GM13977 (cell line): ENCODE measurements around the gene PUM1.

Experiments used
- DNase-seq: peaks from one replicate; pipeline ENCODE4 v3.0.0; 2012; ENCODE audit warnings: low spot score
- CTCF ChIP-seq: IDR thresholded peaks from 2 replicates; pipeline ENCODE4 v1.5.1; 2012; ENCODE audit warnings: mild to moderate bottlenecking, control low read depth; ENCODE audit not compliant: insufficient read depth; ENCODE audit errors: extremely low read depth, missing control alignments
- in situ Hi-C: fragments of 300-500 bp; cut with MboI; formaldehyde crosslinking; loops from one replicate; pipeline ENCODE4 v1.12.0; 2022; ENCODE audit warnings: low sequenced_read_pairs, low pct_unique_long_range_greater_than_20kb, mixed read lengths, inconsistent platforms; ENCODE audit not compliant: unreplicated experiment

PUM1 gene

GRCh38 chr1:31006747-31007146 is 58.8 kb downstream of the PUM1 start:
- DNase-seq, result no peak
- no peak for TF ChIP-seq CTCF
- in situ Hi-C loops, result no loop called here

DNA sequence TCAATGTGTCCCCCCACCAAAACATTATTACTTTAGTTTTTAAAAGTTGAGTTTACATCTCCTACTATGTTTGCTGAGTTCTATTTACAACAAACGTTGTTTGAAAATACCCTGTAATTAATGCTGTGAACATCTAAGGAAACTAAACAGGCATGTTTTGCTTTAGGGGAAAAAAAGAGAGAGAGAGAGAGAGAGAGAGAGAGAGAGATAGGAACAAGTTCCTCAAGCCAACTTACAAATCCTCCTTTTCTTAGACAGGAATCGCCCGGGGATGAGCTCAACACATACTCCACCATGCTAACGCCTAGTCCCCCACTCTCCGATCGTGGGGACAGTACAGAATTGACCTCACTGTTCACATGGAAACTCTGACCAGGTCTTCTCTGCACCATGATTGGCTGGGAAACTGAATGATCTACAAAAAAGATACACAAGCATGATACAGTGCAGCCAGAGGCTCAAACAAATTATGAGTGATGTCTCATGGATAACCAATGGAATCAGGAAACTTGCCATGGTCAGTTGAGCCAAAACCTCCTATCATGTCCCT is 59.8 kb downstream of the PUM1 start:
- DNase-seq, result no peak
- no peak for TF ChIP-seq CTCF
- in situ Hi-C loops, result no loop called here

DNA sequence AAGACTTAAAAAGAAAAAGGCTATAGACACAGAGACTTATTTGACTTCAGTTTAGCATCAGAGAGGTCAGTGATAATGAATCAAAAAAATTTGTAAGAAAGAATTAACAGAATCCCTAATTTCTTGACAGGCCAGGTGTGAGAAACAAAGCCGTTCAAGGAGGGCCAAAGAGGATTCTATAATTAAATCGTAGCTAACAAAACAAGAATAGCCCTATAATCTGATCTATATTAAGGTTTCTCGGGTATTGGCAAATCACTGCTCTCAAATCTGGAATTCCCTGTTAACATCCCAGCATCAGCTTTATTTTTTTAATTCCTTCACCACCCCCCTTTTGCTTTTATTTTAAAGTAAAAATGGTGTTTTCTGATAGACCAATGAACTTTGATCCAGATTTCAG is 60.3 kb downstream of the PUM1 start:
- no peak for TF ChIP-seq CTCF
- no peak for DNase-seq
- in situ Hi-C loops, result no loop called here

DNA sequence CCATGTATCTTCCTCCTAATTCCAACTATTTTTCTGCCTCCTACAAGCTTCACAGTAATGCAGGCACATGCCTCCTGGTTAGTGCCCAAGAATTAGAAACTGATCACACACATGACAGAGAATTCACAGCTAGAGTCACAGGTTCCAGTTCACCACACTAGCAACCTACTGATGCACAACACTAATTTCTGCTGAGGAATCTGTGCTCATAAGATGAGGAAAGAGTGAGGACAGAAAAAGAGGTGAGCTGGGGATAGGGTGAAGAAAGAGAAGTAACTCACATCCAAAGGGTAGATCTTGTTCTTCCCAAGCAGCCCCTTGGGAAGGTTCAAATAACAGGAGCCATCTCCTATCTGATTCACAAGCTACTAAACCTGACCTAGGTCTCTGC is 61.3 kb downstream of the PUM1 start:
- in situ Hi-C loops, result no loop called here
- DNase-seq, result no peak
- no peak for TF ChIP-seq CTCF

DNA sequence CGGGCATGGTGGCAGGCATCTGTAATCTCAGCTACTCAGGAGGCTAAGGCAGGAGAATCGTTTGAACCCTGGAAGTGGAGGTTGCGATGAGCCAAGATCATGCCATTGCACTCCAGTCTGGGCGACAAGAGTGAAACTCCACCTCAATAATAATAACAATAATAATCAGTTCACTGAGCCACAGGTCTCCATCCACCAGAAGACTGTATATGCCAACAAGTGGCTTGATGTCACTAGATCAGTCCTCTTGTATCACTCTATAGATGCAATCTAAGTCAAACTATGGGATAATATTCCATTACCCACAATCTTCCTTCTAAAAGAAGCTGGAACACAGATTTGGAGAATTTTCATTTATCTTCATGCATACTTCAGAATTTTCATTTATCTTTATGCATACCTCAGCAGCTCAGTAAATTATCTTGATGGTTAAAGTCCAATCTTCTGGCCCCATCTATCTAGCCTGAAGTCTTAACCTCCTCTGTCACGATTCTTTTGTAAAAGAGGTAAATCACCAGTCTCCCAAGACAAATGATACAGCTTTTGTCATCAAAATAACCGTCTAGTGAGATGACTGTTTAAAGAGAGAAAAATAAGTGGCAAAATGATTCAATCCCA is 61.8 kb downstream of the PUM1 start:
- in situ Hi-C loops, result no loop called here
- no peak for TF ChIP-seq CTCF
- no peak for DNase-seq

DNA sequence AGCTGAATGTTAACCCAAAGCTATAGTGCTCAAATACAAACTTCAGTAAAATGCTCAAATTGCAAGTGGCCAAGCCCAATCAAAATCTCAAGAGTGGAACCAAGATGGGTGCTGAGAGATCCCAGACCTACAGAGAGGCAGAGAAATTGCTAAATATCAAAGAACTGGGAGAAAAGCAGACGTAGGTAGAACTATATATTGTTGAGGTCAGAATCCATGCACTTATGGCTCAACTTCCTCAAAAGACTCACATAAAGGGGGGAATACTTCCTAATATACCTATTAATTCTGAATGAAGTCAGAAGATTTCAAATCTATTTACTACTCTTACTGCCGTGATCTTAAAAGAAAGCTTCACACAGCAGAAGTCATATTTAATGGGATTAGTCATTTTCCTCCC is 65.2 kb downstream of the PUM1 start:
- no peak for TF ChIP-seq CTCF
- in situ Hi-C loops, result no loop called here
- DNase-seq, result no peak
